Neuronal stem cell (in vitro differentiated cells): ENCODE results near the gene MRPS34.
A peak's percentile ranks its signal among the peaks of the same experiment; 100 is the strongest.

Experiments
- DNase-seq: peaks from one replicate; pipeline ENCODE4 v3.0.0-alpha.2; 2013; ENCODE audit warnings: low spot score
- H2AFZ ChIP-seq: one replicate; pipeline ENCODE4 v1.6.1; 2013; ENCODE audit warnings: mild to moderate bottlenecking, low read length, inconsistent platforms
- H2AK5ac ChIP-seq: 2 replicates; pipeline ENCODE4 v1.6.1; 2013; ENCODE audit warnings: low read depth, mild to moderate bottlenecking, inconsistent platforms, low read length, moderate library complexity, mixed read lengths
- H2BK120ac ChIP-seq: 2 replicates; pipeline ENCODE4 v1.6.1; 2013; ENCODE audit warnings: low read depth, mild to moderate bottlenecking, inconsistent platforms, low read length, moderate library complexity, mixed read lengths
- H2BK12ac ChIP-seq: one replicate; pipeline ENCODE4 v1.6.1; 2013; ENCODE audit warnings: low read length, inconsistent platforms
- H2BK15ac ChIP-seq: 2 replicates; pipeline ENCODE4 v1.6.1; 2013; ENCODE audit warnings: mild to moderate bottlenecking, low read length, inconsistent platforms, mixed read lengths
- H2BK5ac ChIP-seq: one replicate; pipeline ENCODE4 v1.6.1; 2013; ENCODE audit warnings: inconsistent platforms, mild to moderate bottlenecking, low read length, moderate library complexity
- H3K14ac ChIP-seq: one replicate; pipeline ENCODE4 v1.6.1; 2013; ENCODE audit warnings: low read length, inconsistent platforms
- H3K18ac ChIP-seq: 2 replicates; pipeline ENCODE4 v1.6.1; 2013; ENCODE audit warnings: low read length, inconsistent platforms
- H3K23ac ChIP-seq: 2 replicates; pipeline ENCODE4 v1.6.1; 2013; ENCODE audit warnings: low read depth, mild to moderate bottlenecking, mixed read lengths, low read length, inconsistent platforms; ENCODE audit not compliant: poor library complexity
- H3K27ac ChIP-seq: replicated peaks from 3 replicates; pipeline ENCODE4 v1.5.1; 2013; ENCODE audit warnings: low read length, inconsistent platforms
- H3K27me3 ChIP-seq, 3 experiments: 2 replicates each; pipeline ENCODE4 v1.6.1; 2013; ENCODE audit warnings: low read length in 3 of 3, mild to moderate bottlenecking in 2 of 3, inconsistent platforms in 1 of 3, low read depth in 1 of 3, mixed read lengths in 1 of 3, moderate library complexity in 1 of 3; ENCODE audit not compliant: control insufficient read depth in 3 of 3, insufficient read depth in 3 of 3
- H3K36me3 ChIP-seq, 2 donors: replicated peaks in 1 of 2; 2 replicates each; pipeline ENCODE4 v1.6.1; 2013; ENCODE audit warnings: low read length in 2 of 2; ENCODE audit not compliant: control insufficient read depth in 2 of 2, insufficient read depth in 2 of 2
- H3K4ac ChIP-seq: 2 replicates; pipeline ENCODE4 v1.6.1; 2013; ENCODE audit warnings: inconsistent platforms, mild to moderate bottlenecking, low read length, moderate library complexity
- H3K4me1 ChIP-seq, 2 donors: 1 replicate in 1 of 2; 2 replicates in 1 of 2; pipeline ENCODE4 v1.6.1; 2013; ENCODE audit warnings: low read length in 2 of 2, low read depth in 1 of 2; ENCODE audit not compliant: control insufficient read depth in 2 of 2, insufficient read depth in 1 of 2
- H3K4me2 ChIP-seq: one replicate; pipeline ENCODE4 v1.6.1; 2013; ENCODE audit warnings: mild to moderate bottlenecking, low read length, inconsistent platforms; ENCODE audit not compliant: insufficient read depth, poor library complexity, severe bottlenecking
- H3K4me3 ChIP-seq, 2 donors: 2 replicates each; pipeline ENCODE4 v1.5.1; 2013; ENCODE audit warnings: low read length in 2 of 2, mild to moderate bottlenecking in 2 of 2, inconsistent platforms in 1 of 2, moderate library complexity in 1 of 2
- H3K79me1 ChIP-seq: one replicate; pipeline ENCODE4 v1.6.1; 2013; ENCODE audit warnings: low read depth, mild to moderate bottlenecking, inconsistent platforms, low read length, moderate library complexity
- H3K9ac ChIP-seq: one replicate; pipeline ENCODE4 v1.6.1; 2013; ENCODE audit warnings: mild to moderate bottlenecking, low read depth, low read length, inconsistent platforms; ENCODE audit not compliant: poor library complexity
- H3K9me3 ChIP-seq, 2 donors: replicated peaks in 1 of 2; 2 replicates each; pipeline versions ENCODE3 to v1.6.1; 2013; ENCODE audit warnings: low read length in 2 of 2, mild to moderate bottlenecking in 2 of 2, inconsistent platforms in 1 of 2, low read depth in 1 of 2, mixed read lengths in 1 of 2, moderate library complexity in 1 of 2; ENCODE audit not compliant: control insufficient read depth in 2 of 2, insufficient read depth in 1 of 2
- H4K8ac ChIP-seq: one replicate; pipeline ENCODE4 v1.6.1; 2013; ENCODE audit warnings: low read depth, mild to moderate bottlenecking, inconsistent platforms, low read length, moderate library complexity
- H4K91ac ChIP-seq: one replicate; pipeline ENCODE4 v1.6.1; 2013; ENCODE audit warnings: low read length, low read depth, mild to moderate bottlenecking, inconsistent platforms; ENCODE audit not compliant: poor library complexity
- WGBS, 2 donors: extraction: QIAGEN DNeasy Blood & Tissue Kit; methylation state at CpG; one replicate each; pipeline ENCODE4 v1.1.7; 2013; ENCODE audit warnings: missing lambda C conversion rate in 2 of 2, mixed read lengths in 1 of 2; ENCODE audit not compliant: insufficient read length in 2 of 2, insufficient replicate concordance in 1 of 2; ENCODE audit errors: extremely low coverage in 2 of 2; 5-methylcytosine and 5-hydroxymethylcytosine counted together

MRPS34 gene

DNA sequence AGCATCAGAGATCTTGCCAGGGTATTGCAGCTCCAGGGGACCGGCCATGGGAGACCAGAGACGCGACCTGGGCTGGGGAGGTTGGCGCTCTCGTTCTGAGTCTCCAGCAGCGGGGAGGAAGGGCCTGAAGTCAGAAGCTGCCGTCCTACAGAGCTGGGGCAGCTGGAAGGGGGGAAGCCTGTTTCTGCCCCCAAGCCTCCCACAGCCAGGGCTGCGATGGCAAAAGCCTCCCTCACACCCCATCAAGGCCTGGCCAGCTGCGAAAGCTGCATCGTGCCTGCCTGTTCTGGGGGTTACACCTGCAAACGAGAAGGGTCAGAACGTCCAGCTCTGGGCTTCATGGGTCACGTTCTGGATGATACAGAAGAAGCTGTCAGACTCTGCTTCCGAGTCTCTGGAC is 40.9 kb downstream of the MRPS34 start:
- H4K91ac ChIP-seq, result no peak overlapping the region
- H2AFZ ChIP-seq, result no peak overlapping the region
- DNase-seq, result no peak
- no peak overlapping the region for H3K4ac ChIP-seq
- H3K27ac ChIP-seq, result no peak overlapping the region
- no peaks in the 10 kb centered on the region for H3K4me1 ChIP-seq
- H3K79me1 ChIP-seq, result no peaks in the 10 kb centered on the region
- WGBS, 2 donors, result no CpG with 5 or more reads among the region's 14 CpGs
- H3K23ac ChIP-seq, result peak overlapping the region; percentile 31
- H2BK15ac ChIP-seq, result no peak overlapping the region
- no peak overlapping the region for H3K9ac ChIP-seq
- no peak overlapping the region for H2BK5ac ChIP-seq
- peaks cover 46 to 74% of the 10 kb centered on the region in 2 donors for H3K36me3 ChIP-seq
- peaks cover 14 to 19% of the 10 kb centered on the region in 2 donors for H3K9me3 ChIP-seq
- no peak overlapping the region for H3K4me2 ChIP-seq
- H3K27me3 ChIP-seq, result no peaks in the 10 kb centered on the region
- no peak overlapping the region for H3K18ac ChIP-seq
- no peak overlapping the region for H2BK120ac ChIP-seq
- H3K4me3 ChIP-seq, result no peak overlapping the region
- H4K8ac ChIP-seq, result no peak overlapping the region
- H2BK12ac ChIP-seq, result no peak overlapping the region
- H3K14ac ChIP-seq, result no peak overlapping the region
- H2AK5ac ChIP-seq, result no peak overlapping the region

GRCh38 chr16:1731603-1732002 is 41.3 kb downstream of the MRPS34 start:
- H3K27me3 ChIP-seq, result no peaks in the 10 kb centered on the region
- no peak overlapping the region for H2BK120ac ChIP-seq
- H2BK12ac ChIP-seq, result no peak overlapping the region
- no peak overlapping the region for H3K18ac ChIP-seq
- no peak overlapping the region for H3K4me2 ChIP-seq
- no peak for DNase-seq
- H4K91ac ChIP-seq, result no peak overlapping the region
- peaks cover 50 to 79% of the 10 kb centered on the region in 2 donors for H3K36me3 ChIP-seq
- no peaks in the 10 kb centered on the region for H3K4me1 ChIP-seq
- no peaks in the 10 kb centered on the region for H3K79me1 ChIP-seq
- no peak overlapping the region for H3K27ac ChIP-seq
- no peak overlapping the region for H3K23ac ChIP-seq
- H3K4me3 ChIP-seq, result no peak overlapping the region
- peaks cover 14 to 16% of the 10 kb centered on the region in 2 donors for H3K9me3 ChIP-seq
- no peak overlapping the region for H2AFZ ChIP-seq
- H3K14ac ChIP-seq, result no peak overlapping the region
- no peak overlapping the region for H3K4ac ChIP-seq
- no CpG with 5 or more reads among the region's 7 CpGs for WGBS, 2 donors
- no peak overlapping the region for H3K9ac ChIP-seq
- H4K8ac ChIP-seq, result no peak overlapping the region
- no peak overlapping the region for H2BK15ac ChIP-seq
- no peak overlapping the region for H2BK5ac ChIP-seq
- no peak overlapping the region for H2AK5ac ChIP-seq

GRCh38 chr16:1731073-1731472 is 41.9 kb downstream of the MRPS34 start:
- no peak overlapping the region for H4K91ac ChIP-seq
- no peak overlapping the region for H2AK5ac ChIP-seq
- H4K8ac ChIP-seq, result no peak overlapping the region
- H3K4me1 ChIP-seq, result no peaks in the 10 kb centered on the region
- no peak overlapping the region for H2AFZ ChIP-seq
- no peak overlapping the region for H3K14ac ChIP-seq
- no peak overlapping the region for H3K18ac ChIP-seq
- peak overlapping the region; percentile 50 for H3K9ac ChIP-seq
- no peak overlapping the region for H2BK5ac ChIP-seq
- H3K4me2 ChIP-seq, result no peak overlapping the region
- H3K27me3 ChIP-seq, result no peaks in the 10 kb centered on the region
- peaks cover 14% of the 10 kb centered on the region in 2 donors for H3K9me3 ChIP-seq
- H3K27ac ChIP-seq, result no peak overlapping the region
- no peak overlapping the region for H3K23ac ChIP-seq
- H2BK12ac ChIP-seq, result no peak overlapping the region
- H3K79me1 ChIP-seq, result no peaks in the 10 kb centered on the region
- H2BK15ac ChIP-seq, result no peak overlapping the region
- no peak for DNase-seq
- no peak overlapping the region for H3K4me3 ChIP-seq
- no CpG with 5 or more reads among the region's 7 CpGs for WGBS, 2 donors
- H3K4ac ChIP-seq, result no peak overlapping the region
- no peak overlapping the region for H2BK120ac ChIP-seq
- peaks cover 51 to 84% of the 10 kb centered on the region in 2 donors for H3K36me3 ChIP-seq

DNA sequence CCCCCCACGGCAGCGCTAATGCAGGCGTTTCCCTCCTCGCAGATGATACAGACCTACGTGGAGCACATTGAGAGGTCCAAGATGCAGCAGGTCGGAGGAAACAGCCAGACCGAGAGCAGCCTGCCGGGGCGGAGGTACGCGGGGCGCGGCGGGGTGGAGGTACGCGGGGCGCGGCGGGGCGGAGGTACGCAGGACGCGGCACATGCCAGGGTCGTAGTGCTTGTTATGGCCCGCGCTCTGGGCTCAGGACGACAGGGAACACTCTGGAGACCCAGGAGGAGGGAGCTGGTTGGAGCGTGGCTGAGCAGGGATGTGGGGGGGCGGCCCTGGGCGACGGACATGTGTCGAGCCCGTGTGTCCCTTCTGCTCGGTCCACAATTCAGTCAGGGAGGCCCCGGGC is 43.5 kb downstream of the MRPS34 start:
- Histone ChIP-seq H2AFZ (no peak overlapping the region), H3K14ac (no peak overlapping the region), H3K4me2 (no peak overlapping the region), H4K8ac (no peak overlapping the region), H4K91ac (no peak overlapping the region), H3K36me3 (peaks cover 48 to 85% of the 10 kb centered on the region in 2 donors), H2AK5ac (no peak overlapping the region), H3K79me1 (peaks cover 1% of the 10 kb centered on the region), H2BK15ac (no peak overlapping the region), H3K4ac (no peak overlapping the region), H3K9ac (peak overlapping the region; percentile 44), H3K18ac (no peak overlapping the region), H3K9me3 (peaks cover 2 to 3% of the 10 kb centered on the region in 2 donors), H3K4me1 (no peaks in the 10 kb centered on the region), H2BK12ac (no peak overlapping the region), H3K27ac (no peak overlapping the region), H2BK120ac (no peak overlapping the region), H3K27me3 (no peaks in the 10 kb centered on the region), H3K23ac (no peak overlapping the region), H2BK5ac (no peak overlapping the region), H3K4me3 (no peak overlapping the region)
- WGBS, 2 donors, result no CpG with 5 or more reads among the region's 35 CpGs
- no peak for DNase-seq
